HG03196 (cell line): ENCODE measurements around the gene RPS25.
"Not testable (repeated sequence)": the region's sequence is repeated elsewhere in the genome, so short reads cannot be mapped to it uniquely, and the experiment has no call there.

Experiments
- ATAC-seq: cut with Tn5 transposase; IDR thresholded peaks from one replicate; pipeline ENCODE4 v1.9.1; 2021; ENCODE audit not compliant: unreplicated experiment

Gene RPS25

GRCh38 chr11:119041821-119042514 is 23.8 kb upstream of the RPS25 start:
- ATAC-seq: no peak

- not testable (repeated sequence) for ATAC-seq
These were observed 21.3 kb upstream of the RPS25 start for GRCh38 chr11:119039471-119039870.

- ATAC-seq: no peak
These were observed 20.7 kb upstream of the RPS25 start for GRCh38 chr11:119038884-119039283.

- ATAC-seq: no peak
These were observed 16.7 kb upstream of the RPS25 start for GRCh38 chr11:119034813-119035212.

- not testable (repeated sequence) for ATAC-seq
These were observed 15.3 kb upstream of the RPS25 start for GRCh38 chr11:119033421-119033820.

- no peak for ATAC-seq
These were observed 13.8 kb upstream of the RPS25 start for GRCh38 chr11:119031912-119032280.

- peak; percentile 90 for ATAC-seq
These were observed 12.3 kb upstream of the RPS25 start, which contains the start of gene SLC37A4 for GRCh38 chr11:119030329-119031047. TSS of gene SLC37A4 (minus strand) at chr11:119030877.

- peak; percentile 7 for ATAC-seq
These were observed 11.8 kb upstream of the RPS25 start for GRCh38 chr11:119030029-119030328.

- ATAC-seq: peak; percentile 0
These were observed 11.3 kb upstream of the RPS25 start for GRCh38 chr11:119029340-119030028.

- no peak for ATAC-seq
These were observed 10.9 kb upstream of the RPS25 start for GRCh38 chr11:119029069-119029339.

GRCh38 chr11:119028346-119029068 is 10.4 kb upstream of the RPS25 start:
- no peak for ATAC-seq

GRCh38 chr11:119027561-119028345 is 9.6 kb upstream of the RPS25 start:
- no peak for ATAC-seq

GRCh38 chr11:119026970-119027369 is 8.8 kb upstream of the RPS25 start:
- ATAC-seq: no peak

GRCh38 chr11:119025978-119026766 is 8.0 kb upstream of the RPS25 start:
- ATAC-seq: no peak

- ATAC-seq: no peak
These were observed 7.4 kb upstream of the RPS25 start for GRCh38 chr11:119025541-119025940.

GRCh38 chr11:119025099-119025473 is 6.9 kb upstream of the RPS25 start:
- ATAC-seq: no peak

GRCh38 chr11:119024430-119025098 is 6.4 kb upstream of the RPS25 start:
- no peak for ATAC-seq

- no peak for ATAC-seq
These were observed 5.6 kb upstream of the RPS25 start for GRCh38 chr11:119023741-119024140.

GRCh38 chr11:119021631-119022030 is 3.5 kb upstream of the RPS25 start:
- ATAC-seq: no peak

- ATAC-seq: no peak
These were observed 1.9 kb upstream of the RPS25 start for GRCh38 chr11:119019996-119020395.
